OCI-LY3 (cell line): ENCODE measurements around the gene GKAP1.

Experiments
- CTCF ChIP-seq: fragments of 200-600, 300-600 bp; sonication (generic); IDR thresholded peaks from 2 replicates; pipeline ENCODE4 v1.5.1; 2014; ENCODE audit warnings: antibody characterized with exemption, low read length, low read depth
- EZH2phosphoT487 ChIP-seq: fragments of 200-600 bp; shearing (Covaris generic); IDR thresholded peaks from 2 replicates; pipeline ENCODE4 v1.6.1; 2018; ENCODE audit warnings: antibody characterized with exemption, mixed run types, low read depth

GRCh38 chr9:83744206-83744605 lies 73.4 kb downstream of the GKAP1 start:
- no peak for TF ChIP-seq CTCF
- no peak for TF ChIP-seq EZH2phosphoT487
